Measurements from ENCODE around the gene GRIK1. TPM values are rescaled to one million over a fixed set of nuclear protein-coding genes. Genes with fewer than 3 reads are reported as not detected.

The GRIK1 gene
- polyA plus RNA-seq, 3 donors: not detected

GRCh38 chr21:29660047-29660720, 279.6 kb downstream of the GRIK1 start:
- Histone ChIP-seq H3K36me3 (replicated peaks in 1 of 2; ENCODE audit: control insufficient read depth in 1 of 2, insufficient read depth in 2 of 2, low read length in 2 of 2) (no peaks in the 10 kb centered on the region), H3K79me2 (ENCODE audit: insufficient read depth, low read length) (no peaks in the 10 kb centered on the region), H4K20me1 (ENCODE audit: insufficient read depth, low read length) (no peaks in the 10 kb centered on the region), H2AFZ (ENCODE audit: insufficient read depth, low read depth, low read length, poor library complexity, severe bottlenecking) (no peak overlapping the region), H3K4me2 (replicated peaks; ENCODE audit: extremely low read depth, low read length, poor library complexity, severe bottlenecking) (no peak overlapping the region), H3K4me3 (replicated peaks in 1 of 3; ENCODE audit: low read depth in 2 of 3, low read length in 3 of 3) (no peak overlapping the region), H3K27me3 (ENCODE audit: control insufficient read depth in 2 of 2, insufficient read depth in 2 of 2, low read length in 2 of 2) (no peaks in the 10 kb centered on the region), H3K9ac (ENCODE audit: insufficient read depth, low read length, poor library complexity, severe bottlenecking) (no peak overlapping the region), H3K4me1 (ENCODE audit: control insufficient read depth in 1 of 2, insufficient read depth in 2 of 2, low read length in 2 of 2) (peaks cover 34 to 39% of the 10 kb centered on the region in 2 donors), H3K9me3 (replicated peaks in 1 of 2; ENCODE audit: control insufficient read depth in 1 of 2, insufficient read depth in 1 of 2, low read length in 2 of 2) (peaks cover 0 to 5% of the 10 kb centered on the region in 2 donors), H3K27ac (ENCODE audit: low read depth in 1 of 2, low read length in 2 of 2) (no peak overlapping the region)
- peaks cover 0 to 16% (median 4%) of the 10 kb centered on the region in 7 donors for H3K9me3 Mint-ChIP-seq
- no peak for DNase-seq
- no peak overlapping the region for H3K27ac Mint-ChIP-seq
- 100% methylated on average over 1 of the region's 2 CpGs for WGBS (ENCODE audit: insufficient coverage)
- H3K36me3 Mint-ChIP-seq: peaks cover 6 to 8% of the 10 kb centered on the region in 2 donors
- no peak overlapping the region for H3K4me3 Mint-ChIP-seq
- intact Hi-C loops (cut with micrococcal nuclease): no loop called here
- no peak for TF ChIP-seq CTCF (IDR thresholded peaks at IDR 0.05)
- H3K4me1 Mint-ChIP-seq: peaks cover 32% of the 10 kb centered on the region
- no peaks in the 10 kb centered on the region for H3K27me3 Mint-ChIP-seq (ENCODE audit: low read depth in 3 of 3)

GRCh38 chr21:29658934-29659203, 280.9 kb downstream of the GRIK1 start:
- Histone ChIP-seq H3K4me1 (ENCODE audit: control insufficient read depth in 1 of 2, insufficient read depth in 2 of 2, low read length in 2 of 2) (peaks cover 32% of the 10 kb centered on the region in 2 donors), H3K4me2 (replicated peaks; ENCODE audit: extremely low read depth, low read length, poor library complexity, severe bottlenecking) (no peak overlapping the region), H3K27ac (ENCODE audit: low read depth in 1 of 2, low read length in 2 of 2) (peak overlapping the region in 1 of 2 donors; percentile 99), H3K27me3 (ENCODE audit: control insufficient read depth in 2 of 2, insufficient read depth in 2 of 2, low read length in 2 of 2) (no peaks in the 10 kb centered on the region), H4K20me1 (ENCODE audit: insufficient read depth, low read length) (no peaks in the 10 kb centered on the region), H3K9ac (ENCODE audit: insufficient read depth, low read length, poor library complexity, severe bottlenecking) (no peak overlapping the region), H3K9me3 (replicated peaks in 1 of 2; ENCODE audit: control insufficient read depth in 1 of 2, insufficient read depth in 1 of 2, low read length in 2 of 2) (peaks cover 0 to 5% of the 10 kb centered on the region in 2 donors), H2AFZ (ENCODE audit: insufficient read depth, low read depth, low read length, poor library complexity, severe bottlenecking) (no peak overlapping the region), H3K79me2 (ENCODE audit: insufficient read depth, low read length) (no peaks in the 10 kb centered on the region), H3K36me3 (replicated peaks in 1 of 2; ENCODE audit: control insufficient read depth in 1 of 2, insufficient read depth in 2 of 2, low read length in 2 of 2) (no peaks in the 10 kb centered on the region), H3K4me3 (replicated peaks in 1 of 3; ENCODE audit: low read depth in 2 of 3, low read length in 3 of 3) (no peak overlapping the region)
- no peak overlapping the region for H3K4me3 Mint-ChIP-seq
- TF ChIP-seq CTCF (IDR thresholded peaks at IDR 0.05): no peak
- H3K27me3 Mint-ChIP-seq (ENCODE audit: low read depth in 3 of 3): no peaks in the 10 kb centered on the region
- no peak for DNase-seq
- intact Hi-C loops (cut with micrococcal nuclease): no loop called here
- no CpG with 5 or more reads among the region's 1 CpG for WGBS (ENCODE audit: insufficient coverage)
- peaks cover 30% of the 10 kb centered on the region for H3K4me1 Mint-ChIP-seq
- peak overlapping the region in 2 of 7 donors; percentile 54 to 94 for H3K27ac Mint-ChIP-seq
- peaks cover 9 to 12% of the 10 kb centered on the region in 2 donors for H3K36me3 Mint-ChIP-seq
- H3K9me3 Mint-ChIP-seq: peaks cover 0 to 16% (median 4%) of the 10 kb centered on the region in 7 donors
